NB4 (cell line): ENCODE results near the gene SMAD2.

ENCODE experiments used
- DNase-seq: peaks from one replicate; pipeline ENCODE4 v3.0.0; 2010; ENCODE audit warnings: low read depth
- H3K4me3 ChIP-seq: one replicate; pipeline ENCODE4 v1.5.1; 2011; ENCODE audit warnings: mild to moderate bottlenecking, low read depth, low read length, moderate library complexity
- CTCF ChIP-seq: IDR thresholded peaks from one replicate; pipeline ENCODE4 v1.5.1; 2012; ENCODE audit warnings: low read depth, low read length
- MAX ChIP-seq: IDR thresholded peaks from 2 replicates; pipeline ENCODE4 v1.6.1; 2011; ENCODE audit warnings: low read depth, low read length
- MYC ChIP-seq: IDR thresholded peaks from 2 replicates; pipeline ENCODE4 v1.6.1; 2011; ENCODE audit warnings: low read depth, low read length
- POLR2A ChIP-seq: IDR thresholded peaks from 2 replicates; pipeline ENCODE4 v1.6.1; 2011; ENCODE audit warnings: mild to moderate bottlenecking; ENCODE audit not compliant: insufficient read length; ENCODE audit errors: extremely low read depth

Gene SMAD2

GRCh38 chr18:47915229-47915628 lies 15.2 kb downstream of the SMAD2 start:
- DNase-seq, result no peak
- TF ChIP-seq MAX (no peak), MYC (no peak), CTCF (no peak), POLR2A (no peak)
- H3K4me3 ChIP-seq, result no peak overlapping the region

GRCh38 chr18:47912794-47913585 lies 17.5 kb downstream of the SMAD2 start:
- H3K4me3 ChIP-seq, result no peak overlapping the region
- no peak for TF ChIP-seq MAX
- TF ChIP-seq POLR2A, result no peak
- TF ChIP-seq MYC, result no peak
- TF ChIP-seq CTCF, result no peak
- DNase-seq, result no peak

- no peak overlapping the region for H3K4me3 ChIP-seq
- no peak for TF ChIP-seq POLR2A
- no peak for TF ChIP-seq MAX
- TF ChIP-seq CTCF, result no peak
- no peak for TF ChIP-seq MYC
- DNase-seq, result no peak
These were observed 18.1 kb downstream of the SMAD2 start for GRCh38 chr18:47912343-47912742.

- DNase-seq, result no peak
- TF ChIP-seq MYC, result no peak
- TF ChIP-seq MAX, result no peak
- no peak for TF ChIP-seq CTCF
- no peak for TF ChIP-seq POLR2A
- H3K4me3 ChIP-seq, result no peak overlapping the region
These were observed 18.6 kb downstream of the SMAD2 start for GRCh38 chr18:47911877-47912276.

GRCh38 chr18:47909484-47909883 lies 21.0 kb downstream of the SMAD2 start:
- TF ChIP-seq POLR2A, result no peak
- TF ChIP-seq CTCF, result no peak
- no peak for TF ChIP-seq MAX
- TF ChIP-seq MYC, result no peak
- no peak overlapping the region for H3K4me3 ChIP-seq
- no peak for DNase-seq

- no peak for TF ChIP-seq MYC
- TF ChIP-seq MAX, result no peak
- no peak for TF ChIP-seq CTCF
- no peak for TF ChIP-seq POLR2A
- H3K4me3 ChIP-seq, result no peak overlapping the region
- DNase-seq, result no peak
These were observed 21.9 kb downstream of the SMAD2 start for GRCh38 chr18:47908592-47908991.
